Effector memory CD8-positive, alpha-beta T cell (primary cell): Measurements from ENCODE around the gene OR51F1.
"Not testable (repeated sequence)": the region's sequence is repeated elsewhere in the genome, so short reads cannot be mapped to it uniquely, and the experiment has no call there.

ENCODE experiments used
- ATAC-seq: fragments of 150-1000 bp; cut with Tn5 transposase; replicated peaks from 2 replicates; pipeline ENCODE4 v1.10.0; 2021; ENCODE audit warnings: mild to moderate bottlenecking, moderate library complexity
- DNase-seq, 3 experiments: peaks; one replicate each; pipeline ENCODE4 v3.0.0; 2021
- H3K27ac Mint-ChIP-seq, 2 donors: one replicate each; pipeline ENCODE4 v1.8.0; 2022; ENCODE audit warnings: mild to moderate bottlenecking in 2 of 2, mixed read lengths in 2 of 2, moderate library complexity in 2 of 2
- H3K27me3 Mint-ChIP-seq, 2 donors: one replicate each; pipeline ENCODE4 v1.8.0; 2022; ENCODE audit warnings: mixed read lengths in 2 of 2
- H3K36me3 Mint-ChIP-seq: one replicate; pipeline ENCODE4 v1.8.0; 2022; ENCODE audit warnings: mild to moderate bottlenecking, moderate library complexity, mixed read lengths; ENCODE audit not compliant: insufficient read depth
- H3K4me1 Mint-ChIP-seq, 2 donors: one replicate each; pipeline ENCODE4 v1.8.0; 2022; ENCODE audit warnings: low read depth in 2 of 2, mixed read lengths in 2 of 2
- H3K4me3 Mint-ChIP-seq, 2 donors: one replicate each; pipeline ENCODE4 v1.8.0; 2022; ENCODE audit warnings: mild to moderate bottlenecking in 2 of 2, mixed read lengths in 2 of 2, moderate library complexity in 2 of 2
- H3K9me3 Mint-ChIP-seq, 2 donors: one replicate each; pipeline ENCODE4 v1.8.0; 2022; ENCODE audit warnings: mixed read lengths in 2 of 2

OR51F1 gene

DNA sequence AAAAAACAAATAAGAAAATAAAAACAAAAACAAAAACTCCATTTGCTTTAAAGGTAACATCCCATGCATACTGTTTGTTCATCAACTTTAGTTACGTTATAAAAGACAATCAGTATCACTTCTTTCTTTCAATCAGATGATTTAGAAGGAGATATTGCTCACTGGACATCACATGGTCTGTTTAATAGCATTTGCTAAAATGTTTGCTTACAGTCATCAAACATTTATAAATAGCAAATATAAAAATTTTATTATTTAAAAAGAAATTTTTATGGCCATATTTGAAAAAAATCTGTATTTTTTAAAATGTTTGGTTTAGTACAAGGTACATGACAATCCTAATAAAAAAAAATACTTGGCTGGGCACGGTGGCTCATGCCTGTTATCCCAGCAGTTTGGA is 42.6 kb downstream of the OR51F1 start:
- H3K27ac Mint-ChIP-seq, result no peak overlapping the region
- ATAC-seq, result no peak
- no peaks in the 10 kb centered on the region for H3K36me3 Mint-ChIP-seq
- no peaks in the 10 kb centered on the region for H3K4me1 Mint-ChIP-seq
- peaks cover 9 to 11% of the 10 kb centered on the region in 2 donors for H3K27me3 Mint-ChIP-seq
- no peak overlapping the region for H3K4me3 Mint-ChIP-seq
- DNase-seq, result no peak
- no peaks in the 10 kb centered on the region for H3K9me3 Mint-ChIP-seq

DNA sequence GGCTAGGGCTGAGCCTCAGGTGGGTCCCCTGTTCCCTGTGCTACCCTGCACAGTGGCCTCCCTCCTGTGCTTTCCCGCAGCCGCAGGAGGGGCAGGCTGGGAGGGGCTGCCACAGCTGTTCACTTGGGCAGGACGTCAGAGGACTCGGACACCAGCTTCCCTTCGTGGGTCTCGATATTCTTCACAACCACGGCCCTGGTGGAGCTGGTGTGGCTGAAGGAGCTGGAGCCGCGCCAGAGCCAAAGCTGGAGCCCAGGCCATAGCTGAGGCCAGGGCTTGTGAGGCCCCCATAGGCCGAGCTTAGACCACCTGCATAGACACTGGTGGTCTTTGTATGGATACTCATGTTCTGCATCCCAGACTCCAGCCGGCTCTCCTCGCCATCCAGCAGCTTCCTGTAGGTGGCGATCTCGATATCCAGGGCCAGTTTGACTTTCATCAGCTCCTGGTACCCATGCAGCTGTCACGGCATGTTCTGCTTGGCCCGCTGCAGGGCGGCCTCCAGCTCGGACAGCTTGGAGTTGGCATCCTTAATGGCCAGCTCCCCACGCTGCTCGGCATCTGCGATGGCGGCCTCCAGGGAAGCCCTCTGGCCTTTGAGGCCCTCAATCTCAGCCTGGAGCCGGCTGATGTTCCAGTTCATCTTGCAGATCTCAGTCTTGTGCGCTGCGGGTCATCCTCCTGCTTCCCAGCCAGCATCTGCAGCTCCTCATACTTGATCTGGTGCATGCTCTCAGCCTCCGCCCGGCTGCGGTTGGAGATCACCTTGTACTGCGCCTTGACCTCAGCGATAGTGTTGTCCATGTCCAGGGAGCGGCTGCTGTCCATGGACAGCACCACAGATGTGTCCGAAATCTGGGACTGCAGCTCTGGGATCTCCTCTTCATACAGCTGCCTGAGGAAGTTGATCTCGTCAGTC is 46.9 kb downstream of the OR51F1 start:
- not testable (repeated sequence) for H3K36me3 Mint-ChIP-seq, H3K4me3 Mint-ChIP-seq, H3K9me3 Mint-ChIP-seq, H3K4me1 Mint-ChIP-seq, H3K27ac Mint-ChIP-seq, ATAC-seq, DNase-seq
- H3K27me3 Mint-ChIP-seq, result peaks cover 17 to 32% of the 10 kb centered on the region in 2 donors
